Measurements from ENCODE around the gene TDG.
"Not testable (repeated sequence)": the region's sequence is repeated elsewhere in the genome, so short reads cannot be mapped to it uniquely, and the experiment has no call there.

The TDG gene

GRCh38 chr12:104025771-104026170 lies 60.1 kb downstream of the TDG start:
- no peak for DNase-seq

- DNase-seq, result no peak
Observed at GRCh38 chr12:104026841-104027599, 61.3 kb downstream of the TDG start.

- not testable (repeated sequence) for DNase-seq
Observed at GRCh38 chr12:104030596-104030995, 64.9 kb downstream of the TDG start.

- not testable (repeated sequence) for DNase-seq
Observed at GRCh38 chr12:104036143-104036542, 70.5 kb downstream of the TDG start.
